Pulmonary artery endothelial cell (primary cell): ENCODE measurements around the gene EDIL3. TPM values are rescaled to one million over a fixed set of nuclear protein-coding genes. Genes with fewer than 3 reads are reported as not detected.

ENCODE experiments used
- DNase-seq: peaks from one replicate; pipeline ENCODE4 v3.0.0-alpha.2; 2011; ENCODE audit warnings: low read depth, low spot score
- total RNA-seq: library from RNA; depleted of rRNA; stranded (reverse); fragments of >200 nt; gene quantifications from 2 replicates; pipeline ENCODE4 v1.2.3, GENCODE V29; 2014

EDIL3 gene
- 1.7 and 8.6 TPM in 2 replicates for total RNA-seq

- peak; percentile 11 for DNase-seq
These were observed at the start of gene EDIL3 for GRCh38 chr5:84384604-84385575. Gene EDIL3 (minus strand): TSS chr5:84384880. CDS start chr5:84384374, 506 bp downstream.

- no peak for DNase-seq
These were observed 48.8 kb upstream of the EDIL3 start for GRCh38 chr5:84433461-84433860.

DNA sequence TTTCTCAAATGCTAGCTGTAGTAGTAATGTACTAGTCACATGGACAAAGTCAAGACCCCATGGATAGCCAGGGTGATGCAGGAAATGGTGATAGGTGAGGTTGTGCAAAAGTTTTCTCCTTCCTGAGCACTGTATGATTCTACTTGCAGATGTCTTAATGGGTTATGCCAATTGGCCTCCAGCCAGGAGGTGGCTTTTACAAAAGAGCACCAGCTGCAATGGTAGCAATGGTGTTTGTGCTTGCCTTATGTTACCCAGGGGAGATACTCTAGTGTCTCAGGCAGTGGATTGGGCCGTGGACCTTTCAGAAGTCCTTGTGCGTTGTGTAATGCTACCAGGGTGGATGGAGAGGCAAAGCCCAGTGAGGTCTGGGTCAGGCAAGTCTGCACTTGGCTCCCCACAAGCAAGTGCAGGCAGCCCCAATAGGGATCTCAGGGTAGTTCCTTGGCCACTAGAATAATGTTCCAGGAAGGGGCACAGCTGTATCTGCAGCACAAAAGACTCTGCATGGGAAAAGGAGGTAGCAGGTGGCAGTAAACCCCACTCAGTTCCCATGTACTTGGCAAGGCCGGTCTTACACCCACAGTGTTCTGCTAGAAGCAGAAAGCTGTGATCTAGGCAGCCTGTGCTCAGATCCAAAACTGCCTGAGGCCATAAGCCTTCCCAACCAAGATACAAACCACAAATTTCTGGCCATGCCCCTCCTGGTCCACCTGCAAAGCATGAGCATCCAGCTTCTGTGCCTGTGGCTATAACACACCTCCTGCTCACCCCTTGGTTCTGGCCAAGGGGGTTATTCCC is 46.4 kb upstream of the EDIL3 start:
- no peak for DNase-seq

GRCh38 chr5:84430079-84430478 is 45.4 kb upstream of the EDIL3 start:
- no peak for DNase-seq

- DNase-seq: no peak
These were observed 40.7 kb upstream of the EDIL3 start for GRCh38 chr5:84425365-84425881.

- DNase-seq: no peak
These were observed 35.1 kb upstream of the EDIL3 start for GRCh38 chr5:84419742-84420141.

DNA sequence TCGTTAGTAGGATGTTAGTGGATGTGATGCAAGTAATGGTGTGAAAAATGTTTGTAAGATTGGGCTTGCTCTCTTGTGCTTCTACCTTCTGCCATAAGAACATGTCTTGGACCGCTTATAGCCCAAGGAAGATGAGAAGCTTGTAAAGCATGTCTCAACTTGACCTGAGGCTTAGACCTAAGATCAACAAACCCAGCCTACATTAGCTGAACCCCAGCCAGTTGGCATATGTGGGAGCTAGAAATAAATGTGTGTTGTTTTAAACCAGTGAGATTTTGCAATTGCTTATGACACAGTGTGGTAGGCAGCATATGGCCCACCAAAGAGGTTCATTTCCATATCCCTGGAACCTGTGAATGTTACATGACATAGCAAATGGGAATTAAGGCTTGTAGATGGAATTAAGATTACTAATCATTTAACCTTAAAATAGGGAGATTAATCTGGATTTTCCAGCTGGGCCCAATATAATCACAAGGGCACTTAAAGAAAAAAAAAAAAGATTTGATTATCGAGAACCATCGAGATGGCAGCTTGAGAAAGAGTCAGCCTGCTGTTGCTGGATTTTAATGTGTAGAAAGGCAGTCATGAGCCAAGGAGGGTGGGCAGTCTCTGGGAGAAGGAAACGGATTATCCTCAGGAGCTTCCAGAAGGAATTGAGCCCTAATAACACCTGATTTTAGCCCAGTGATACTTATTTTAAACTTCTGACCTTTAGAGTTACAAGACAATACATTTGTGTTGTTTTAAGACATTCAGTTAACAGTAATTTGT is 27.3 kb upstream of the EDIL3 start:
- DNase-seq: no peak

DNA sequence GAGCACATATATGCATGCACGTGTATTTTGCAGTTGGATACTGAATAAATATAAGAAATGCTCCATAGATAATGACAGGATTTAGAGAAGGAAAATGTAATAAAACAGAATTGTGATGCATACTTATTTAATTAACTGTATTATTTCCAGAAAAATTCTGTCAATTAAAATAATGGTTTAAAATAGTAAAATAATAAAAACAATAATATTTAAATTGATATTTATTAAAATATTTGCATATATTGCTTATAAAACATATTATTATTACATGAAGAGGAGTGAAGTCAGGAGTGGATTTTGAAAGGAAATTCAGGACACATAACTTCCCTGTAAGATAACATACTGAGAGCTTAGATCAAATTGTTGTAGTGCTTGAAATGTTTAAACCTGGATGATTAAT is 21.4 kb upstream of the EDIL3 start:
- no peak for DNase-seq

DNA sequence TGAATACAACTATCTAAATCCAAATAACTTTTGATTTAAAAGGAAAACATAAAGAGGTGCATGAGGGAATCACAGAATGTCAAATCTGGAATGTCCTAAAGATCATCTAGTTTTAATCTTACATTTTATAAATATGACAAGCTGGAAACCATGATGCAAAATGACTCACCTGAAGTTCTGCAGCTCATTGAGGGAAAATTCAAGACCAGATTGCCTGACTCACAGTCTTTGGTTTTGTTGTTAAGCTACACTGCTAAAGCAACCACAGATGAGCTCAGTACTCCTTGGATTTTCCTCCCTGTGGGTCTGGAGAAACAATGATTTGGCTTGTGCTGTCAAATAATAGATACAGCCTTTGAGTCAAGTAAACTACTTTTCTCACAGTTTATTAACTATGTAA is 19.1 kb upstream of the EDIL3 start:
- no peak for DNase-seq

- no peak for DNase-seq
These were observed 12.7 kb upstream of the EDIL3 start for GRCh38 chr5:84397385-84397784.

GRCh38 chr5:84393969-84394368 is 9.3 kb upstream of the EDIL3 start:
- DNase-seq: peak; percentile 63

GRCh38 chr5:84392836-84393235 is 8.2 kb upstream of the EDIL3 start:
- DNase-seq: no peak

GRCh38 chr5:84385705-84386104 is 1.0 kb upstream of the EDIL3 start:
- no peak for DNase-seq

GRCh38 chr5:84383816-84384603 is 670 bp downstream of the EDIL3 start:
- no peak for DNase-seq

DNA sequence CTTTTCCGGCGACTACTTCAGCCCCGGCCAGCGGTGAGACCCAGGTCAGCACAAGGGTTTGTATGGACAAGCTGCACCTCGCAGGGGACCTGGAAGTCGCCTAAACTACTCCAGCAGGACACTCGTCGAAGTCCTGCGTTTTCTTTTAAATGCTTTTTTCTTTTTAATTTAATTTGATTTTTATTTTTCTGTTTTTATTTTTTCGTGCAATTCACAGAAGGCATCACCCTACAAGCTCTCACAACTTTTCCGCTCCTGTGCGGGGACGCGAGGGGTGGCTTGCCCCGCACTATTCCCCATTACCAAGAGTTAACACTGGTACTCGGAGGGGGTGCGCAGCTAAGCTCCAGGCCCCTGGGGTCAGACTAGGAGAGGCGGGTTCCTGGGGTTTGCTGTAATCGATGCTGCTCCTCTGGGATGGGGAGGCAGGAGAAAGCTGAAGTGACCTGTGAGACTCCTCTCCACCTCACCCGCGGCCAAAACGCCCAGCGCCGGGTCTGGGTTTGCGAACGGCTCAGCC is 1.3 kb downstream of the EDIL3 start:
- no peak for DNase-seq

DNA sequence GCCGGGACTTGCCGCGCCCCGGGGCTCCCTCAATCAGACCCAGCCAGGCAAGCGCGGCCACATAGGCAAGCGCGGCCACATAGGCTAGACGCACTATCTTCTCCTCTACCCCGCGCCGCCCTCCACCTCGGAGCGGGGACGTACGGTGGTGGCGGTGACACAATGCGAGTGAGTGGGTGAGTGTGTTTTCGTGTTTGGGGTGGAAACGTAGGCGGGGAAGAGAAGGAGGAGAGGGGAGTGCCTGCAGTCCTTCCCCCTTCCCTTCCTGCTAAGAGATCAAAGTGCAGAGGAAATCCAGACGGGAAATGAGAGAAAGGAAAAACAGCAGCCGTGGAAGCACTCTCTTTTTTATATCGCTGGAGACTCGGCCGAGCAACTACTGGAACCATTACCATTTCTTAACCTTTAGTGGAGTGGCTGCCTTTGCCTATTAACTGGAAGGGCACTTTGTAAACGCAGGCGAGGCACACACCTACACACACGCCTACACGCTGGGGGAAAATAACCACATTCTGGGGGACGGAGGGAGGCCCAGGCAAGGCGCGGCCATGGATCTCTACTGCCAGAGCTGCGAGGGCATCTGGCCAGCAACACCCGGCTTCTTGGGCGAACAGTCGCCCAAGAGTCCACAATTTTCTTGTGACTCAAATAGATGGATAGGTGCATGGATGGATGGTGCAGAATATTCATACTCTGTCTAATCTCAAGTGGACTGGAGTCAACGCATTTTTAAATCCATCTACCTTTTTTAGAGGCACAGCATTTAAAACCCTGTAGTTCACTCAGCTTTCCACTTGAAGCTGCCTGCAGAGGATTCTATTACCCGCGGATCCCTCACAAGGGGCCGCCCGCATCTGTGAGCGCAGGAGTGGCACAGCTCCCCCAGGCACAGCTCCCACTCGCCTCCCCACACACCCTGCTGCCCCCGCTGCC is 2.1 kb downstream of the EDIL3 start:
- DNase-seq: no peak

- no peak for DNase-seq
These were observed 2.9 kb downstream of the EDIL3 start for GRCh38 chr5:84381502-84382362.

DNA sequence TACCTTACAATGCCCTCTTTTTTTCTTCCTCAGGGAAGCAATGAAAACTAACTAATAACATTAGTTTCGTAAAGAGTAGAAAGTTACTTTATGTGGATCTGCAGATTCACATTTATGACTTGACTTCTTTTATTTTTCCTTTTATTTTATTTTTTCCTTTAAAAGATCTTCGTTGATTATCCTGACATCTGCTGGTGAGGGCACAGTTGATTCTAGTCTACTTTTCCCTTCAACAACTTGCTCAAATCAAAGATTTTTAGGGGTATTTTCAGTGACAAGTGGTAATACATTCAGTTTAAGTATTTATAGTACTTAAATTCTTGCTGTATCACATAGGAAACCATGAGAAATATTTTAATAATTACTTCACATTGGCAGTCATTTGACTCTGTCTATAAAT is 4.9 kb downstream of the EDIL3 start:
- no peak for DNase-seq
